Measurements from ENCODE around the gene MTG2. TPM values are rescaled to one million over a fixed set of nuclear protein-coding genes. Genes with fewer than 3 reads are reported as not detected.
A peak's percentile ranks its signal among the peaks of the same experiment; 100 is the strongest.

The MTG2 gene
- total and polyA plus RNA-seq, 2 of the 13 experiments (the other 11 are each of a cell fraction or from before 2014, with no cell fraction given): 20.4 to 37.8 TPM

DNA sequence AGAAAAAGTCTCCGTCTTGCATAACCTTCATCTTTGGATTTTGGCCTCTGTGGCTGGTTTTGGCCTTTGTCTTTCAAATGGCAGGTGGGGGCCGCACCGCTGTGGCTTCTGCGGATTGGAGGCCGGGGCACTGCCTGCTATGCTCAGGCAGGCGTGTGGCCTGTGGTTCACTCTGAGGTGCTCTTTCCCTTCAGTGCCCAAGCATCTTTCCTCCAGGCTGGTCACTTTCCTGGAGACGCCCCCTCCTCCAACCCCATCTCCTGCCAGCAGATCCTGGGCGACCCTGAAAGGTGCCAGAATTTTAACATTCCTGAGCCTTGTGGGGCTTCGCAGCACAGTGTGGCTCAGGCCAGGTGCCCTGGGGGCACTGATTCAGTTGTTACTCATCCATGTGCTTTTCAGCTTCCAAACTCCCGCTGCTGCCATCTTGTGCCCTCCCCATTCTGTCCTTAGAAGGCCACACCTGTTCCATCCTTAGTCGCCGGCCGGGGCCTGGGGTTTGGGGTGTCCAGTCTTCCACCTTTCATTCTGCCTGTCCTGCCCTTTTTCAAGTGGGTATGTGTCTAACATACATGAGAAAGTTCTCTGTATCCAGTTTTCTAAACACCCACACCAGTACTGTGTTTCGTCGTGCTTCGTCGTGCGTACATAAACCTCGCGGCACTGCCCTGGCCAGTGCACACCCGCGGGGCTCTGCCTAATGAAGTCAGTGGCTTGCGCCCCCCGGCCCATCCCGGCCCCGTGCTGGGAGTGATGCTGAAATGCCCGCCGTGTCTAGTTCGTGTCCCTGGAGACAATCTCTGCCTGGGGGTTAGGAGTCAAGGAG lies 27.2 kb upstream of the MTG2 start (continued):
- TF ChIP-seq ZNF124 (CRISPR knock-in tag; IDR thresholded peaks at IDR 0.05): no peak
- TF ChIP-seq ETV6 (CRISPR knock-in tag; conservative IDR thresholded peaks at IDR 0.05): no peak
- TF ChIP-seq, protein P1, sequence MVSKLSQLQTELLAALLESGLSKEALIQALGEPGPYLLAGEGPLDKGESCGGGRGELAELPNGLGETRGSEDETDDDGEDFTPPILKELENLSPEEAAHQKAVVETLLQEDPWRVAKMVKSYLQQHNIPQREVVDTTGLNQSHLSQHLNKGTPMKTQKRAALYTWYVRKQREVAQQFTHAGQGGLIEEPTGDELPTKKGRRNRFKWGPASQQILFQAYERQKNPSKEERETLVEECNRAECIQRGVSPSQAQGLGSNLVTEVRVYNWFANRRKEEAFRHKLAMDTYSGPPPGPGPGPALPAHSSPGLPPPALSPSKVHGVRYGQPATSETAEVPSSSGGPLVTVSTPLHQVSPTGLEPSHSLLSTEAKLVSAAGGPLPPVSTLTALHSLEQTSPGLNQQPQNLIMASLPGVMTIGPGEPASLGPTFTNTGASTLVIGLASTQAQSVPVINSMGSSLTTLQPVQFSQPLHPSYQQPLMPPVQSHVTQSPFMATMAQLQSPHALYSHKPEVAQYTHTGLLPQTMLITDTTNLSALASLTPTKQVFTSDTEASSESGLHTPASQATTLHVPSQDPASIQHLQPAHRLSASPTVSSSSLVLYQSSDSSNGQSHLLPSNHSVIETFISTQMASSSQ (IDR thresholded peaks at IDR 0.05; ENCODE audit: low read depth): no peak
- TF ChIP-seq, protein P1 (CRISPR knock-in tag; IDR thresholded peaks at IDR 0.05; ENCODE audit: borderline replicate concordance): peak; percentile 48; the same call in 1 of the 2 replicates
- no peak for TF ChIP-seq TBX3 (IDR thresholded peaks at IDR 0.05; ENCODE audit: borderline replicate concordance)
- TF ChIP-seq RAD21 (CRISPR knock-in tag; IDR thresholded peaks at IDR 0.05): no peak
- no peak for TF ChIP-seq NAIF1 (CRISPR knock-in tag; IDR thresholded peaks at IDR 0.05; ENCODE audit: borderline replicate concordance)
- no peak for TF ChIP-seq TCF12 (IDR thresholded peaks at IDR 0.05)
- 0 out of 2 replicates have a peak, but pooled peaks have one; percentile 51 for TF ChIP-seq TCF12 (CRISPR knock-in tag; IDR thresholded peaks at IDR 0.05)
- TF ChIP-seq, protein P2, sequence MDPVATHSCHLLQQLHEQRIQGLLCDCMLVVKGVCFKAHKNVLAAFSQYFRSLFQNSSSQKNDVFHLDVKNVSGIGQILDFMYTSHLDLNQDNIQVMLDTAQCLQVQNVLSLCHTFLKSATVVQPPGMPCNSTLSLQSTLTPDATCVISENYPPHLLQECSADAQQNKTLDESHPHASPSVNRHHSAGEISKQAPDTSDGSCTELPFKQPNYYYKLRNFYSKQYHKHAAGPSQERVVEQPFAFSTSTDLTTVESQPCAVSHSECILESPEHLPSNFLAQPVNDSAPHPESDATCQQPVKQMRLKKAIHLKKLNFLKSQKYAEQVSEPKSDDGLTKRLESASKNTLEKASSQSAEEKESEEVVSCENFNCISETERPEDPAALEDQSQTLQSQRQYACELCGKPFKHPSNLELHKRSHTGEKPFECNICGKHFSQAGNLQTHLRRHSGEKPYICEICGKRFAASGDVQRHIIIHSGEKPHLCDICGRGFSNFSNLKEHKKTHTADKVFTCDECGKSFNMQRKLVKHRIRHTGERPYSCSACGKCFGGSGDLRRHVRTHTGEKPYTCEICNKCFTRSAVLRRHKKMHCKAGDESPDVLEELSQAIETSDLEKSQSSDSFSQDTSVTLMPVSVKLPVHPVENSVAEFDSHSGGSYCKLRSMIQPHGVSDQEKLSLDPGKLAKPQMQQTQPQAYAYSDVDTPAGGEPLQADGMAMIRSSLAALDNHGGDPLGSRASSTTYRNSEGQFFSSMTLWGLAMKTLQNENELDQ (CRISPR knock-in tag; IDR thresholded peaks at IDR 0.05; ENCODE audit: borderline replicate concordance): no peak
- TF ChIP-seq ZNF678 (CRISPR knock-in tag; IDR thresholded peaks at IDR 0.05): no peak
- no peak for TF ChIP-seq NFE2L1 (CRISPR knock-in tag; IDR thresholded peaks at IDR 0.05; ENCODE audit: borderline replicate concordance)
- TF ChIP-seq CEBPB (IDR thresholded peaks at IDR 0.05; ENCODE audit: borderline replicate concordance, low read depth, low read length): peak; percentile 52; the same call in 1 of the 2 replicates
- 0 out of 2 replicates have a peak, but pooled peaks have one; percentile 30 for TF ChIP-seq ZNF160 (CRISPR knock-in tag; IDR thresholded peaks at IDR 0.05)
- TF ChIP-seq ZNF350 (CRISPR knock-in tag; IDR thresholded peaks at IDR 0.05; ENCODE audit: borderline replicate concordance, low read depth): peak; percentile 42; the same call in 1 of the 2 replicates
- TF ChIP-seq STAT5B (CRISPR knock-in tag; IDR thresholded peaks at IDR 0.05): no peak; the same call in 1 of the 2 replicates
- TF ChIP-seq RFX3 (CRISPR knock-in tag; IDR thresholded peaks at IDR 0.05): no peak
- TF ChIP-seq ZNF282 (IDR thresholded peaks at IDR 0.05; ENCODE audit: partially characterized antibody): no peak

Data from HepG2 (cell line).